Peyer's patch (tissue), 4 donors: ENCODE measurements around the gene WFDC12.

Source experiments
- POLR2A ChIP-seq, 2 donors: fragments of 450-650 bp; IDR thresholded peaks; one replicate each; pipeline ENCODE4 v1.5.1; 2017; ENCODE audit warnings: antibody characterized with exemption in 2 of 2, mild to moderate bottlenecking in 2 of 2, moderate library complexity in 2 of 2
- TF ChIP-seq, protein P1 (sequence below), 6 experiments: fragments of 450-650 bp in 4 of 6; fragments of 200-600 bp in 2 of 6; sonication (generic) in 1 of 6; IDR thresholded peaks; one replicate each; pipeline ENCODE4 v1.5.1; 2017 to 2019; ENCODE audit warnings: antibody characterized with exemption in 6 of 6, mild to moderate bottlenecking in 3 of 6, moderate library complexity in 1 of 6

DNA sequence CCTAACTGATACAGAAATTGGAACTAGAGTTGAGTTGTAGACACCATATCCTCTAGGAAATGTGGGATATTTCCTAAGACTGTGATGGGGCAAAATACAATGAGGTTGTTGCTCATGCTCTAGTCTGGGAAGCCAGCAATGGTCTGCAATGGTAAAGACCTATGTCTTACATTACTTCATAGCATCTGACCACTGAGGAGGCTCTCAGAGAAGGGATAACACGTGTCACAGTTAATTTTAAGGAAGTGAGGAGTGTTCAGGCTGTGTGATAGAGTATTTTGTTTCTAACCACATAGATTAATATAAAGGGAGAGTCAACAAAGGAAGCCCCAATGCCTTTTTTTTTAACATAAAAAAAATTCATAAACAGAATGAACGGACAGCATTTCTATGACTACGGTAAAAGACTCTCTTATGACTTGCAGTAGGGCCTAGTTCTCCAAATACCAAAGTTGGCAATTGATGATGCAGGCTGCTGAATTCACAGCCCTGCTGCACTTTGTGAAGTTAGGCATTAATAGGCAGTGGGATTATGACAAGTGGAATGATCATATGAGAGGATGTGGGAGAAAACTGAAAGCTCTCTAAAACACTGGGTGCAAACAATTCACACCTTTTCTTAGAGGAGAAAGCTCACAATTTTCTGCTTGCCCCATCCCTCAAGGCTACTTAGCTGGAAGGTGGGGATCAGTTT, 37.0 kb downstream of the WFDC12 start:
- TF ChIP-seq POLR2A (IDR thresholded peaks at IDR 0.05), result no peak
- TF ChIP-seq, protein P1, sequence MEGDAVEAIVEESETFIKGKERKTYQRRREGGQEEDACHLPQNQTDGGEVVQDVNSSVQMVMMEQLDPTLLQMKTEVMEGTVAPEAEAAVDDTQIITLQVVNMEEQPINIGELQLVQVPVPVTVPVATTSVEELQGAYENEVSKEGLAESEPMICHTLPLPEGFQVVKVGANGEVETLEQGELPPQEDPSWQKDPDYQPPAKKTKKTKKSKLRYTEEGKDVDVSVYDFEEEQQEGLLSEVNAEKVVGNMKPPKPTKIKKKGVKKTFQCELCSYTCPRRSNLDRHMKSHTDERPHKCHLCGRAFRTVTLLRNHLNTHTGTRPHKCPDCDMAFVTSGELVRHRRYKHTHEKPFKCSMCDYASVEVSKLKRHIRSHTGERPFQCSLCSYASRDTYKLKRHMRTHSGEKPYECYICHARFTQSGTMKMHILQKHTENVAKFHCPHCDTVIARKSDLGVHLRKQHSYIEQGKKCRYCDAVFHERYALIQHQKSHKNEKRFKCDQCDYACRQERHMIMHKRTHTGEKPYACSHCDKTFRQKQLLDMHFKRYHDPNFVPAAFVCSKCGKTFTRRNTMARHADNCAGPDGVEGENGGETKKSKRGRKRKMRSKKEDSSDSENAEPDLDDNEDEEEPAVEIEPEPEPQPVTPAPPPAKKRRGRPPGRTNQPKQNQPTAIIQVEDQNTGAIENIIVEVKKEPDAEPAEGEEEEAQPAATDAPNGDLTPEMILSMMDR (IDR thresholded peaks at IDR 0.05), result no peak
